NCI-H345 treated with DMSO at 0.1 percent for 48 hours (cell line): ENCODE data around the gene OR6V1.
A peak's percentile ranks its signal among the peaks of the same experiment; 100 is the strongest.

Experiments used
- DNase-seq: peaks from one replicate; lab custom pipeline; 2025; ENCODE audit not compliant: unreplicated experiment; lab: John Stamatoyannopoulos, UW

The OR6V1 gene

DNA sequence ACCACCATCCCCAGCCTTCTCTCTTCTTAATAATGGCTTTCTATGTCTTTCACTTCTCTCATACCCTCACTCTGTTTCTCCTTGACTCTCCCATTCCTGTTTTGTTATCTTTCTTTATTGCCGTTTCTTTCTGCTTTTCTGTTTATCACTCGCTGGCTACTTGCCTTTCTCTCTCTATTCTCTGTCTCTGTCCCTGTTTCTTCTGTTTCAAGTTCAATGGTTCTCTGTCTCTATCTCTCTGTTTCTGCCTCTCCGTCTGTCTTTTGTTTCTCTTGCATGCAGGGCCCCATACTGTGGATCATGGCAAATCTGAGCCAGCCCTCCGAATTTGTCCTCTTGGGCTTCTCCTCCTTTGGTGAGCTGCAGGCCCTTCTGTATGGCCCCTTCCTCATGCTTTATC lies at the start of gene OR6V1:
Gene OR6V1 (plus strand): TSS at position 301 of the 400 bp plus-strand sequence. CDS start 0 bp downstream, at position 301.
- no peak for DNase-seq

- peak; percentile 9 for DNase-seq
Observed at GRCh38 chr7:143002898-143003297, 49.2 kb upstream of the OR6V1 start.

DNA sequence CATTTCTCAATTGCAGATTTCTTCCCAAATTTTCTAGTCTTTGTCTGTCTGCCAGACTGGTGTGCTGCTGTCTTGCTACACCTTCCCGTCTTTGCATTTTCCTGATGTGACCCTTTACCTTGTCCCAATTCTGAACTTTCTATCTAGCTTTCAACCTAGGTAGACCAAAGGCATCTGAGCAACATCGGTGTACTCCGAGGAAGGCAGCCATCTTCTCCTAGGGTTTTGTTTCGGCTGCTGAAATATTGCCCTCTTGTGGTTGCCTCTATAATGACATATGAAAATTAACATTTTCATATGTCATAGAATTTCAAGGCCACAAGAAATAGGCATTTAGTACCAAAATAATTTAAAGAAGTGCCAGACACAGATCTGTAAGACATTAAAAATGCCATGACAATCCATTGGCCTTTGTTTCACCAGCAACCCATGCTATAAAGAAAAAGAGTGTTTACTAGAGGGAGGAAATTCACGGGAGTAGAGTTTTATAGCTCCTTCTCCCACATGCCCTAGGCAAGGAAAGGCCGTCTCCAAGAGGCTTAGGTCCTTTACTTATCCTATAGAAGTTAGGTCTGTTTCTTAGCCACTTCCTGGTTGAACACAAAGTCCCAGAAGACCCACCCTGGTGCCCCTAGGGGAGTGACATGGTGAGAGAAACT lies 48.6 kb upstream of the OR6V1 start:
- DNase-seq, result peak; percentile 25

DNA sequence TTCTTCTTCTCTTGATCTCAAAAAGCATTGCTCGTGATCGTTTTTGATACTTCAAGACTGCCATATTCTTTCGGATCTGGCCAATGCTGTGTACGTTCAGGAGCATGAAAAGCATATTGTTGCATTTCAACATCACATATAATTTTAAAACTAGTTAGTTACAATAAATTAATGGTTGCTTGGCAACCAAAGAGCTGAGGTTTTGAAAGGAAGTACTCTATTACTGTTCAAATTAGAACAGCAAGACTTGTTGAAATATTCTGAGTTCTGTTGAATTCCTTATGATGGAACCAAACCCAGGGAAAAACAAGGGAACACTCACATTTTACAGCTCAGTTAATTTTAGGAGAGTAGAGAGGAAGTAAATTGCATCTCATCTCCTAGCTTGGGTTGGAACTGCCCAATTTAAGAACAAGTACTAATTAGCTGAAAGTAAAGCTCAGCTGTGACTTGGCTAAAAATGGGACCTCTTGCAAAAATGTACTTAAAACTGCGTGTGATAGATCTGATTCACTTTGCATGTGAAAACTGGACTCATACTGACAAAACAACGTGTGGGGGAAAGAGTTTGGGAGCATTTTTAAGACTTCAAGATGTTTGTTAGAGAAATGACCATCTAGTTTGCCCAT lies 46.4 kb upstream of the OR6V1 start:
- DNase-seq, result no peak

- DNase-seq, result peak; percentile 46
Observed at GRCh38 chr7:143008007-143008901, 43.9 kb upstream of the OR6V1 start.

DNA sequence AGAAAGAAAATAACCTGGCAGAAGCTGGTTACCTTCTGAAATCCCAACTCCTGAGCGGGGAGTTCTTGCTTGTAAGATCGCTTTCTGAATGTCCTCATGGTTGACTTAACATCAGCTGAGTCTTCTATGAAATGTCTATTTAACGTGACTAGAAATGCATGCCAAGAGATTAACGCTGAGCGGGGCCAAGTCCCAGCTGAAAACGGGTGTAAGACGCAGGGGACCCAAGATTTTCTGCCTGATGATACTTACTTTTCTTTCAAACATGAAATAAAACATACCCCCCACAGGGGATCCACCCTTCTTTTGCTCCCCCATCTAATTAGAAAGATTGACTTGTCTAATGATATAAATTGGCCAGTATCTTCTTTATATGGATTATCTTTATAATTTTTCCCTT lies 40.1 kb upstream of the OR6V1 start:
- no peak for DNase-seq

GRCh38 chr7:143012409-143012808 lies 39.7 kb upstream of the OR6V1 start:
- no peak for DNase-seq

- DNase-seq, result no peak
Observed at GRCh38 chr7:143013473-143013872, 38.7 kb upstream of the OR6V1 start.

- no peak for DNase-seq
Observed at GRCh38 chr7:143013893-143014292, 38.2 kb upstream of the OR6V1 start.

GRCh38 chr7:143015084-143015483 lies 37.1 kb upstream of the OR6V1 start:
- no peak for DNase-seq

GRCh38 chr7:143015926-143016490 lies 36.1 kb upstream of the OR6V1 start:
- no peak for DNase-seq

- no peak for DNase-seq
Observed at GRCh38 chr7:143016996-143017395, 35.1 kb upstream of the OR6V1 start.

DNA sequence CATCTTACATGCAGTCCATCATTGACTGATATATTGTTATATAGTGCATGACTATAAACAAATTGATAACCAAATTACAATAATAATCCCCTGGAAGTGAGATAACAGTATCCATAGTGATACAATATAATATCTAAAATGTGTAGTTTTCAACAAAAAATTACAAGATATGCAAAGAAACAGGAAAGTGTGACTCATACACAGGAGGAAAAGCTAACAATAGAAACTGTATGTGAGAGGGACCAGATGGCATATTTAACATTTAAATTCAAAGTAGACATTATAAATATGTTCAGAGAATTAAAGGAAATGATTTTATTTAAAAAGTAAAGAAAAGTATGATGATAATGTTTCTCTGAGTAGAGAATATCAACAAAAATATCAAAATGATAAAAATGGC lies 33.2 kb upstream of the OR6V1 start:
- no peak for DNase-seq

GRCh38 chr7:143023047-143023446 lies 29.1 kb upstream of the OR6V1 start:
- DNase-seq, result no peak

DNA sequence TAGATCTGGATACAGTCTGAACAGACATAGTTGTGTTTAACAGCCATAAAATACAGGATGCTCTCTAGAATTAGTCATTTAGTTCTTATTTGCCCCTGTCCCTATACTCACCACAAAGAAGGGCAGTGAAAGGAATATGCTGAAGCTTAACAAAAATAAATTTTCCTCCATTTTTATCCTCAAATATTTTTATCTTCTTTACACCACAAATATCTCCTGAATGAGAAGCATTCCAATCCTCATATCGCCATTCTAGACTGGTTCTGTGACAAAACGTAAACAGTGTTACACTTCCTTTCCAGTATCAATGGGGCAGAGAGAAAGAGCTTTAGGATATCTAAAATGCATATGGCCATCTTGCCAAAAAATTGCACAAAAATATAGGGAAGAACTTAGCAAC lies 26.8 kb upstream of the OR6V1 start:
- no peak for DNase-seq

GRCh38 chr7:143027032-143027431 lies 25.1 kb upstream of the OR6V1 start, which contains the start of gene OR9A2:
Gene OR9A2, minus strand, starts transcription at chr7:143027132. Its CDS starts 0 bp downstream, at chr7:143027132.
- DNase-seq, result no peak

DNA sequence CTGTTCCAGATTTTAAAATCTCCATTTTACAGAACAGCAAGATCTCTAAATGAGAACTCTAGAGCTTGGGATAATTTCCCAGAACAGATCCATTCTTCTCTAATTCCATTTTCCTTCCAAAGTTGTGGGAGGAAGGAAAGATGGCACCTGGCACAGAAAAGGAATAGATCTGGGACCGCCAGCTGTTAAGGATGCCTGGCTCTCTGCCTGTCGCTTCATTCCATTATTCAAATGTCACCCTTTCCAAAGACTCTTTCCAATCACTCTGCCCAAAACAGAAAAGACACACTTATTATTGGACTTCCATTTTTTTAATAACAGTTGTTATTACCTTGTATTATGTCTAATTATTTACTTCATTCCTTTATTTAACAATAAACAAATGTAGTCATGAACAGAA lies 24.5 kb upstream of the OR6V1 start:
- DNase-seq, result no peak

DNA sequence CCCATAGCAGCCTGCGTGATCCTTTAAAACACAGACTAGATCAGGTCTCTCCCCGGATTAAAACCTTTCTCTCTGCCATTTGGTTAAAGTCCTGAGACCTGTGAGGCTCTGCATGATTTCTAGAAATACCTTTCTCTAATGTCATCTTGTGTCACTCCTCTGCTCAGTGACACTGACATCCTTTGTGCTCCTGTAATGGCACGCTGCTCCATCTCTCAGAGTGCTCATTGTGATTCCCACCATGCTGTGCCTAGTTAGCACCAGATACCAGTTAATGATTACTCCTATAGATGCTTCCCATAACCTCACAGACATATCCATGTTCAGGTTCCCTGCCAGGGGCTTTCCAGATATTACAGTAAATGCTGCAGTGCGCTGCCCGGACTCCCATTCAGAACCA lies 13.5 kb upstream of the OR6V1 start:
- no peak for DNase-seq

- no peak for DNase-seq
Observed at GRCh38 chr7:143040209-143040715, 11.9 kb upstream of the OR6V1 start.

DNA sequence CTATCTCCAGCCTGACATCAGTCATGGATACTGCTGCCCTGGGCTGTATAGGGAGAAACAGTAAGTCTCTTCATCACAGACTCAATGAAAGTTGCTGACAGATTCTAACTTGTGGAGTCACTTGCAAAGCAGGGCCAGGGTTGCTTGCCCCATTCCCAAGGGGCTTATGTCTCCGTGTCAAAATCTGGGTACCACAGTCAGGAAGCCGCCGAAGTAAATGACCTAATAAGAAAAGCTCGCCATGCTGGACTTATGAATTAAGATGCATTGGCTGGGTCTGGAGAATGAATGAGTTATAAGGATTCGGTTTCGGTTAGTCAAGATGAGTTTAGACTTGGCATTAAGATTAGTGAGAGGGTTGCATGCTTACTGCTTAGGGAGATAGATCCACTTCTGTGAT lies 10.8 kb upstream of the OR6V1 start:
- no peak for DNase-seq

DNA sequence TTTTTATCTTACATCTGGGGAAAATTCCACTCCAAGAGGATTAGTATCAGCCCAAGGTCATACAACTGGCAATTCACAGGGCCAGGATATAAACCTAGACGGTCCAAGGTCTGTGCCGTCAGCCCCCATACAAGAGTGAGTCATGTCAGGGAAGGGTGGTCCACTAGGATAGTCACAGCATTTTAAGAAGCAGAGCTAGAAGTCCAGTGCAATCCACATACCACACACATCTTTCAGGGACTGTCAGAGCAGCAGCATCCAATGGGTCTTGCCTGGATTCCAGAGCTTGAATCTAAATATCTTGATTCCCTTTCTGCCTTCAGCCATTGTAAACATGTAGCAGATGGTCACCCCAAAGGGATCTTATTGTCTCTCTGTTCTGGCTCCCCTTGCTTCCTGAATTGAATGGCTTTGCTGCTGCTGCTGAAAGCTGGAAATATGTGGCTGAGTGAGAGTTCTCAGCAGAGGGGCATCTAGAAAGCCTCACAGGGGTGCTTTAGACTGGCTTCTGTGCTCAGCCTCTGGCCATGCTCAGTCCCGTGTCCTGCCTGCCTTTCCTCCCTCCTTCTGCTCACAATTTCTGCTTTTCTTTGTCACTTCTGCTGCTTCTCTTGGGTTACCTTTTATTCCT lies 9.9 kb upstream of the OR6V1 start:
- no peak for DNase-seq
